ENCODE data around the gene TMEM184A.

DNA sequence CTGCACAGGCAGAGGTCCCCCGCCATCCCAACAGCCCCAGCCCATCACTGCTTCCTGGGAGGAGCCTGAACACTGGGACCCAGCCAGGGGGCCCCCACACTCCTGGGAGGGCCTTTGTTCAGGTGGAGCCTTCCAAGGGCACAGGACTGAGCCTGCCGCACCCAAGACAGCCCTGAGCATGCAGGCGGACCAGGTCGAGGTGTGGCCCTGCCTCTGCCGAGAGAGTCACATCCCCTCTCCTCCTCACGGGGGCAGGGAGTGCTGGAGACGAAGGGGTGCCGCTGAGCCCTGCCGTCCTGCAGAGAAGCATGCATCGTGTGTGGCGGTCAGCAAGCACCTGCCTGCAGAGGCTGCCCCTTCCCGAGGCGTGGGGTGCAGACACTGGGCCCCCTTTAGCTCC lies 32.8 kb downstream of the TMEM184A start:
- TF ChIP-seq CTCF (IDR thresholded peaks at IDR 0.05): no peak
- TF ChIP-seq EZH2 (IDR thresholded peaks at IDR 0.05; ENCODE audit: borderline replicate concordance, insufficient read depth, low read depth, low read length, poor library complexity, severe bottlenecking): no peak

All from B cell (primary cell).